SK-N-SH treated with all-trans-retinoic acid at 6 μM for 48 hours (cell line): ENCODE data around the gene OLFM1.

Source experiments
- ATAC-seq: fragments of 200-7000 bp; cut with Tn5 transposase; 3 replicates; pipeline ENCODE4 v1.9.1; 2020; ENCODE audit warnings: mild to moderate bottlenecking, moderate library complexity
- ARNTL ChIP-seq: fragments of 450-650 bp; formaldehyde crosslinking; IDR thresholded peaks from 2 replicates; pipeline ENCODE4 v1.5.0; 2020; ENCODE audit warnings: low read depth, mild to moderate bottlenecking, moderate library complexity, borderline replicate concordance
- BACH2 ChIP-seq: fragments of 250-450 bp; sonication (Bioruptor Pico); IDR thresholded peaks from 2 replicates; pipeline ENCODE4 v1.9.0; 2021; ENCODE audit warnings: mild to moderate bottlenecking, borderline replicate concordance
- CREB5 ChIP-seq: fragments of 250-450 bp; sonication (Bioruptor Pico); IDR thresholded peaks from 2 replicates; pipeline ENCODE4 v1.5.1; 2020; ENCODE audit warnings: low read depth, mild to moderate bottlenecking, moderate library complexity
- CSRNP3 ChIP-seq: fragments of 250-450 bp; sonication (Bioruptor Pico); IDR thresholded peaks from 2 replicates; pipeline ENCODE4 v1.5.1; 2021; ENCODE audit warnings: mild to moderate bottlenecking, moderate library complexity
- ESRRG ChIP-seq: fragments of 250-450 bp; sonication (Bioruptor Pico); IDR thresholded peaks from 2 replicates; pipeline ENCODE4 v1.6.1; 2021; ENCODE audit warnings: mild to moderate bottlenecking
- GLIS3 ChIP-seq: fragments of 250-450 bp; sonication (Bioruptor Pico); IDR thresholded peaks from 2 replicates; pipeline ENCODE4 v1.5.0; 2020; ENCODE audit warnings: mild to moderate bottlenecking, moderate library complexity
- ISL1 ChIP-seq: fragments of 250-450 bp; sonication (Bioruptor Pico); IDR thresholded peaks from 2 replicates; pipeline ENCODE4 v2.1.2; 2022; ENCODE audit warnings: mild to moderate bottlenecking, moderate library complexity
- PATZ1 ChIP-seq: fragments of 250-450 bp; sonication (Bioruptor Pico); IDR thresholded peaks from 2 replicates; pipeline ENCODE4 v1.8.0; 2020; ENCODE audit warnings: mild to moderate bottlenecking, moderate library complexity, borderline replicate concordance
- POU6F1 ChIP-seq: fragments of 250-450 bp; sonication (Bioruptor Pico); IDR thresholded peaks from 2 replicates; pipeline ENCODE4 v1.8.0; 2021; ENCODE audit warnings: low read depth, mild to moderate bottlenecking, moderate library complexity, borderline replicate concordance
- PPARA ChIP-seq: fragments of 250-450 bp; sonication (Bioruptor Pico); IDR thresholded peaks from 2 replicates; pipeline ENCODE4 v1.5.0; 2020; ENCODE audit warnings: mild to moderate bottlenecking, borderline replicate concordance
- SNAI2 ChIP-seq: fragments of 250-450 bp; sonication (Bioruptor Pico); IDR thresholded peaks from 2 replicates; pipeline ENCODE4 v1.5.0; 2020; ENCODE audit warnings: mild to moderate bottlenecking, moderate library complexity
- TCF4 ChIP-seq: fragments of 250-450 bp; sonication (Bioruptor Pico); IDR thresholded peaks from 2 replicates; pipeline ENCODE4 v1.8.0; 2021; ENCODE audit warnings: mild to moderate bottlenecking, moderate library complexity, borderline replicate concordance
- TOX ChIP-seq: fragments of 250-450 bp; sonication (Bioruptor Pico); IDR thresholded peaks from 2 replicates; pipeline ENCODE4 v1.8.0; 2021; ENCODE audit warnings: mild to moderate bottlenecking, moderate library complexity, borderline replicate concordance
- TSHZ2 ChIP-seq: fragments of 250-450 bp; sonication (Bioruptor Pico); IDR thresholded peaks from 2 replicates; pipeline ENCODE4 v1.5.0; 2020; ENCODE audit warnings: mild to moderate bottlenecking, moderate library complexity
- ZFP30 ChIP-seq: fragments of 450-650 bp; formaldehyde crosslinking; IDR thresholded peaks from 2 replicates; pipeline ENCODE4 v1.5.0; 2022; ENCODE audit warnings: mild to moderate bottlenecking, moderate library complexity
- ZNF565 ChIP-seq: fragments of 450-650 bp; formaldehyde crosslinking; conservative IDR thresholded peaks from 2 replicates; pipeline ENCODE4 v1.5.0; 2020; ENCODE audit warnings: low read depth, mild to moderate bottlenecking, moderate library complexity
- ZNF70 ChIP-seq: fragments of 450-650 bp; formaldehyde crosslinking; IDR thresholded peaks from 2 replicates; pipeline ENCODE4 v1.5.0; 2020; ENCODE audit warnings: mild to moderate bottlenecking, moderate library complexity
- ZNF8 ChIP-seq: fragments of 450-650 bp; formaldehyde crosslinking; IDR thresholded peaks from 2 replicates; pipeline ENCODE4 v1.5.0; 2020; ENCODE audit warnings: mild to moderate bottlenecking, moderate library complexity

The OLFM1 gene

GRCh38 chr9:135090547-135090946 is 3.1 kb downstream of the OLFM1 start (continued):
- TF ChIP-seq CSRNP3 (CRISPR knock-in tag) (no peak), ESRRG (CRISPR knock-in tag) (no peak), ZNF8 (CRISPR knock-in tag) (no peak), ZFP30 (CRISPR knock-in tag) (no peak), ZNF565 (CRISPR knock-in tag) (no peak), TSHZ2 (CRISPR knock-in tag) (no peak), ARNTL (no peak), PPARA (CRISPR knock-in tag) (no peak)

- no peak for ATAC-seq
- TF ChIP-seq CSRNP3 (CRISPR knock-in tag) (no peak), ZNF565 (CRISPR knock-in tag) (no peak), PPARA (CRISPR knock-in tag) (no peak), TCF4 (CRISPR knock-in tag) (no peak), ESRRG (CRISPR knock-in tag) (no peak), TSHZ2 (CRISPR knock-in tag) (no peak), GLIS3 (CRISPR knock-in tag) (no peak)
These were observed 4.1 kb downstream of the OLFM1 start for GRCh38 chr9:135091545-135091944.

GRCh38 chr9:135093111-135093510 is 5.6 kb downstream of the OLFM1 start:
- TF ChIP-seq TOX (CRISPR knock-in tag), result no peak
- TF ChIP-seq POU6F1 (CRISPR knock-in tag), result no peak
- TF ChIP-seq GLIS3 (CRISPR knock-in tag), result no peak
- ATAC-seq, result no peak

GRCh38 chr9:135093911-135094584 is 6.6 kb downstream of the OLFM1 start:
- TF ChIP-seq PATZ1 (CRISPR knock-in tag), result no peak
- TF ChIP-seq POU6F1 (CRISPR knock-in tag), result no peak
- no peak for TF ChIP-seq ISL1 (CRISPR knock-in tag)
- TF ChIP-seq ZNF8 (CRISPR knock-in tag), result no peak
- no peak for TF ChIP-seq TOX (CRISPR knock-in tag)
- TF ChIP-seq SNAI2 (CRISPR knock-in tag), result no peak
- no peak for TF ChIP-seq PPARA (CRISPR knock-in tag)
- TF ChIP-seq ESRRG (CRISPR knock-in tag), result no peak
- TF ChIP-seq BACH2 (CRISPR knock-in tag), result no peak
- no peak for TF ChIP-seq ZNF70 (CRISPR knock-in tag)
- TF ChIP-seq ZNF565 (CRISPR knock-in tag), result no peak
- TF ChIP-seq CREB5 (CRISPR knock-in tag), result no peak
- ATAC-seq, result no peak
